H9 (cell line): ENCODE data around the gene CCDC102B. TPM values are rescaled to one million over a fixed set of nuclear protein-coding genes. Genes with fewer than 3 reads are reported as not detected.

Source experiments
- DNase-seq: peaks from one replicate; pipeline ENCODE4 v3.0.0-alpha.2; 2017
- H2AFZ ChIP-seq: one replicate; pipeline ENCODE4 v1.6.1; 2013; ENCODE audit warnings: mild to moderate bottlenecking, low read length, control low read depth, moderate library complexity
- H2AK5ac ChIP-seq: 2 replicates; pipeline ENCODE4 v1.6.1; 2013; ENCODE audit warnings: low read length, control low read depth, mixed read lengths; ENCODE audit not compliant: insufficient read length
- H2BK120ac ChIP-seq: one replicate; pipeline ENCODE4 v1.6.1; 2013; ENCODE audit warnings: low read depth, mild to moderate bottlenecking, low read length, control low read depth, inconsistent platforms; ENCODE audit not compliant: poor library complexity, severe bottlenecking
- H2BK12ac ChIP-seq: 2 replicates; pipeline ENCODE4 v1.6.1; 2013; ENCODE audit warnings: low read length, control low read depth, mixed read lengths, low read depth; ENCODE audit not compliant: insufficient read length
- H2BK15ac ChIP-seq: 2 replicates; pipeline ENCODE4 v1.6.1; 2013; ENCODE audit warnings: low read depth, low read length, control low read depth
- H2BK20ac ChIP-seq: one replicate; pipeline ENCODE4 v1.6.1; 2013; ENCODE audit warnings: low read depth, mild to moderate bottlenecking, low read length, control low read depth, inconsistent platforms; ENCODE audit not compliant: poor library complexity, severe bottlenecking
- H2BK5ac ChIP-seq: 2 replicates; pipeline ENCODE4 v1.6.1; 2013; ENCODE audit warnings: low read length, control low read depth, mixed read lengths; ENCODE audit not compliant: insufficient read length
- H3K14ac ChIP-seq: 2 replicates; pipeline ENCODE4 v1.6.1; 2013; ENCODE audit warnings: low read length, control low read depth; ENCODE audit not compliant: insufficient read depth
- H3K18ac ChIP-seq: 2 replicates; pipeline ENCODE4 v1.6.1; 2013; ENCODE audit warnings: low read depth, mild to moderate bottlenecking, mixed read lengths, low read length, control low read depth; ENCODE audit not compliant: insufficient read length
- H3K23ac ChIP-seq: 2 replicates; pipeline ENCODE4 v1.6.1; 2013; ENCODE audit warnings: low read length, control low read depth, mixed read lengths, low read depth; ENCODE audit not compliant: insufficient read length
- H3K23me2 ChIP-seq: 2 replicates; pipeline ENCODE4 v1.6.1; 2013; ENCODE audit warnings: low read depth, mild to moderate bottlenecking, mixed read lengths, low read length, control low read depth; ENCODE audit not compliant: insufficient read length, poor library complexity, severe bottlenecking
- H3K27ac ChIP-seq: 2 replicates; pipeline ENCODE4 v1.5.1; 2013; ENCODE audit warnings: low read length, control low read depth, mixed read lengths, low read depth; ENCODE audit not compliant: insufficient read length
- H3K27me3 ChIP-seq: 2 replicates; pipeline ENCODE4 v1.6.1; 2013; ENCODE audit warnings: low read length, control low read depth, inconsistent platforms; ENCODE audit not compliant: insufficient read depth
- H3K4ac ChIP-seq: 2 replicates; pipeline ENCODE4 v1.6.1; 2013; ENCODE audit warnings: low read depth, mild to moderate bottlenecking, control low read depth, inconsistent platforms, low read length, moderate library complexity
- H3K4me1 ChIP-seq: 2 replicates; pipeline ENCODE4 v1.6.1; 2013; ENCODE audit warnings: low read length, control low read depth, inconsistent platforms; ENCODE audit not compliant: insufficient read depth
- H3K4me2 ChIP-seq: 2 replicates; pipeline ENCODE4 v1.6.1; 2013; ENCODE audit warnings: low read length, control low read depth, mixed read lengths; ENCODE audit not compliant: insufficient read length, insufficient read depth
- H3K56ac ChIP-seq: 2 replicates; pipeline ENCODE4 v1.6.1; 2013; ENCODE audit warnings: low read depth, mild to moderate bottlenecking, mixed read lengths, low read length, control low read depth; ENCODE audit not compliant: insufficient read length
- H3K79me1 ChIP-seq: 2 replicates; pipeline ENCODE4 v1.6.1; 2013; ENCODE audit warnings: low read depth, mild to moderate bottlenecking, moderate library complexity, low read length, control low read depth, inconsistent platforms; ENCODE audit not compliant: insufficient read depth, poor library complexity, severe bottlenecking
- H3K79me2 ChIP-seq: 2 replicates; pipeline ENCODE4 v1.6.1; 2013; ENCODE audit warnings: low read length, control low read depth, inconsistent platforms; ENCODE audit not compliant: insufficient read depth
- H3K9ac ChIP-seq: 2 replicates; pipeline ENCODE4 v1.6.1; 2013; ENCODE audit warnings: low read length, control low read depth, mixed read lengths; ENCODE audit not compliant: insufficient read length; ENCODE audit errors: extremely low read depth
- H3K9me3 ChIP-seq: one replicate; pipeline ENCODE4 v1.6.1; 2013; ENCODE audit warnings: low read depth, low read length, inconsistent platforms; ENCODE audit not compliant: control insufficient read depth
- H3T11ph ChIP-seq: one replicate; pipeline ENCODE4 v1.6.1; 2013; ENCODE audit warnings: mild to moderate bottlenecking, low read length, control low read depth, inconsistent platforms
- H4K20me1 ChIP-seq: one replicate; pipeline ENCODE4 v1.6.1; 2013; ENCODE audit not compliant: control insufficient read depth, insufficient read length, insufficient read depth
- H4K5ac ChIP-seq: 2 replicates; pipeline ENCODE4 v1.6.1; 2013; ENCODE audit warnings: low read depth, mild to moderate bottlenecking, mixed read lengths, low read length, control low read depth; ENCODE audit not compliant: insufficient read length
- H4K8ac ChIP-seq: replicated peaks from 2 replicates; pipeline ENCODE4 v1.6.1; 2013; ENCODE audit warnings: low read length, control low read depth, mixed read lengths, low read depth; ENCODE audit not compliant: insufficient read length
- H4K91ac ChIP-seq: 2 replicates; pipeline ENCODE4 v1.6.1; 2013; ENCODE audit warnings: low read depth, mild to moderate bottlenecking, moderate library complexity, mixed read lengths, low read length, control low read depth; ENCODE audit not compliant: insufficient read length
- H3K27ac Mint-ChIP-seq, 3 experiments: 2 replicates in 2 of 3; 3 replicates in 1 of 3; pipeline ENCODE4 v1.8.0; 2020 to 2021; ENCODE audit warnings: mixed read lengths in 3 of 3, mild to moderate bottlenecking in 1 of 3, moderate library complexity in 1 of 3
- H3K27me3 Mint-ChIP-seq: 2 replicates; pipeline ENCODE4 v1.8.0; 2021; ENCODE audit warnings: low read depth, mild to moderate bottlenecking, moderate library complexity, mixed read lengths
- H3K36me3 Mint-ChIP-seq, 3 experiments: 2 replicates in 2 of 3; 3 replicates in 1 of 3; pipeline ENCODE4 v1.8.0; 2020 to 2021; ENCODE audit warnings: low read depth in 3 of 3, mixed read lengths in 3 of 3; ENCODE audit not compliant: insufficient read depth in 1 of 3
- H3K4me1 Mint-ChIP-seq, 2 experiments: 2 replicates each; pipeline ENCODE4 v1.8.0; 2020; ENCODE audit warnings: mixed read lengths in 2 of 2
- H3K4me3 Mint-ChIP-seq, 2 experiments: 2 replicates in 1 of 2; 3 replicates in 1 of 2; pipeline ENCODE4 v1.8.0; 2020 to 2021; ENCODE audit warnings: mild to moderate bottlenecking in 2 of 2, mixed read lengths in 2 of 2, moderate library complexity in 1 of 2
- H3K9me3 Mint-ChIP-seq, 2 experiments: 2 replicates in 1 of 2; 3 replicates in 1 of 2; pipeline ENCODE4 v1.8.0; 2020; ENCODE audit warnings: mild to moderate bottlenecking in 2 of 2, mixed read lengths in 2 of 2, moderate library complexity in 1 of 2
- CTCF ChIP-seq: fragments of 200-600 bp; sonication (generic); conservative IDR thresholded peaks from 3 replicates; pipeline ENCODE4 v1.8.0; 2021; ENCODE audit warnings: antibody characterized with exemption, mild to moderate bottlenecking
- WGBS: extraction: QIAGEN DNeasy Blood & Tissue Kit; methylation state at CpG from one replicate; pipeline ENCODE4 v1.1.7; 2013; ENCODE audit warnings: missing lambda C conversion rate, low lambda C conversion rate, mixed read lengths; ENCODE audit not compliant: insufficient read length; ENCODE audit errors: extremely low coverage; 5-methylcytosine and 5-hydroxymethylcytosine counted together
- total RNA-seq: library from RNA; stranded (reverse); gene quantifications from 2 replicates; pipeline ENCODE4 v1.2.1, GENCODE V29; 2021

The CCDC102B gene
- total RNA-seq, 1 experiment from 2014 or later = 1.2 TPM

- Histone ChIP-seq H3K23me2 (no peaks in the 10 kb centered on the region), H3T11ph (no peak overlapping the region), H3K18ac (no peak overlapping the region), H3K79me2 (no peaks in the 10 kb centered on the region), H2BK12ac (no peak overlapping the region), H3K27me3 (no peaks in the 10 kb centered on the region), H2BK15ac (no peak overlapping the region), H2BK5ac (no peak overlapping the region), H3K4ac (no peak overlapping the region), H3K14ac (no peak overlapping the region), H3K79me1 (no peaks in the 10 kb centered on the region), H4K8ac (no peak overlapping the region), H3K56ac (no peak overlapping the region), H4K91ac (no peak overlapping the region), H3K27ac (no peak overlapping the region), H3K9me3 (no peaks in the 10 kb centered on the region), H3K9ac (no peak overlapping the region), H4K5ac (no peak overlapping the region), H3K4me2 (no peak overlapping the region), H2BK120ac (no peak overlapping the region), H3K23ac (no peak overlapping the region), H2AFZ (no peak overlapping the region), H2BK20ac (no peak overlapping the region), H3K4me1 (no peaks in the 10 kb centered on the region), H4K20me1 (no peaks in the 10 kb centered on the region), H2AK5ac (no peak overlapping the region)
- no peaks in the 10 kb centered on the region; a peak in 1 of 5 replicates for H3K9me3 Mint-ChIP-seq
- H3K4me3 Mint-ChIP-seq = no peak overlapping the region
- 0 out of 7 replicates have a peak, but pooled peaks cover 0 to 2% (median 0%) of the 10 kb centered on the region in 3 experiments for H3K36me3 Mint-ChIP-seq
- no peaks in the 10 kb centered on the region for H3K27me3 Mint-ChIP-seq
- DNase-seq = no peak
- WGBS = no CpG with 5 or more reads among the region's 2 CpGs
- TF ChIP-seq CTCF = no peak
- H3K4me1 Mint-ChIP-seq = peaks cover 7 to 11% of the 10 kb centered on the region in 2 experiments
- no peak overlapping the region for H3K27ac Mint-ChIP-seq
These were observed 6.1 kb upstream of the CCDC102B start for GRCh38 chr18:68791801-68792200.
